Fibroblast of skin of right quadriceps (primary cell): Measurements from ENCODE around the gene GDF11.

Experiments used
- DNase-seq: peaks from one replicate; pipeline ENCODE4 v3.0.0-alpha.2; 2013

The GDF11 gene

DNA sequence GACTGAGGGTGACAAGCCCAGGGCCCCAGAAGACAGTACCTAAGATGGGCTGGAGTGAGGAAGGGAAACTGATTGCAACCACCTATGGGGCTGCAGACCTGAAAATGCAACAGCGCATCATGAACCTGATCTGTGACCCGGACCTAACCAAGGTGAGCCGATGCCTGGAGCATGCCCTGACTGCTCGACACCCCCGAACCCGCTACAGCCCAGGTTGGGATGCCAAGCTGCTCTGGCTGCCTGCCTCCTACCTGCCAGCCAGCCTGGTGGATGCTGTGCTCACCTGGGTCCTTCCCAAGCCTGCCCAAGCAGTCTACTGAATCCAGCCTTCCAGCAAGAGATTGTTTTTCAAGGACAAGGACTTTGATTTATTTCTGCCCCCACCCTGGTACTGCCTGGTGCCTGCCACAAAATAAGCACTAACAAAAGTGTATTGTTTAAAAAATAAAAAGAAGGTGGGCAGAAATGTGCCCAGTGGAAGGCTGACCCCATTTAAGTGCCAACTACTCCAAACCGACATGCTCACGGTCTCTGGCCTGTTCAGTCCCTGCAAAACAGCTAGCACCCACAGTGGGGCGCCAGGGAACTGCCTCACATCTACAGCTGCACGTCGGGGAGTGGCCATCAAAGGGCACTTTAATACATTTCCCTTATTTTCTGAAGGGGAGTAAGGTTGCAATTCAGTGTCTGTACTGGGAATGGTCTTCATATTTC is 18.5 kb upstream of the GDF11 start:
- peak; percentile 59 for DNase-seq

- no peak for DNase-seq
Observed at GRCh38 chr12:55724940-55725309, 18.0 kb upstream of the GDF11 start.

DNA sequence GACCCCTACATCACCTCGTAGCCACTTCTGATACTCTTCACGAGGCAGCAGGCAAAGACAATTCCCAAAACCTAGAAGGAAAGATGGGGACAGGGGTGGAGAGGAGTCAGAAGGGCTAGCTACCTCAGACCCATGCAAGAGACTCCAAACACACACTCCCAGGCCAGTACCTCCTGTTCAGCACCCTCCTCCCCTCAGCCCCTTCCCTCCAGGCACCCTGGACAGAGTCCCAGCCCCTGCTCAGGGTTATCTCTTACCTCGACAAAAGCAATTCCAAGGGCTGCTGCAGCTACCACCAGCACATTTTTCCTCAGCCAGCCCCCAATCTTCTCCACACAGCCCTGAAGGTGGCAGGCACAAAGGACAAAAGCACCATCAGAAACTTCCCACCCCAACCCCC is 17.4 kb upstream of the GDF11 start:
- no peak for DNase-seq

- no peak for DNase-seq
Observed at GRCh38 chr12:55726971-55727370, 16.0 kb upstream of the GDF11 start.

DNA sequence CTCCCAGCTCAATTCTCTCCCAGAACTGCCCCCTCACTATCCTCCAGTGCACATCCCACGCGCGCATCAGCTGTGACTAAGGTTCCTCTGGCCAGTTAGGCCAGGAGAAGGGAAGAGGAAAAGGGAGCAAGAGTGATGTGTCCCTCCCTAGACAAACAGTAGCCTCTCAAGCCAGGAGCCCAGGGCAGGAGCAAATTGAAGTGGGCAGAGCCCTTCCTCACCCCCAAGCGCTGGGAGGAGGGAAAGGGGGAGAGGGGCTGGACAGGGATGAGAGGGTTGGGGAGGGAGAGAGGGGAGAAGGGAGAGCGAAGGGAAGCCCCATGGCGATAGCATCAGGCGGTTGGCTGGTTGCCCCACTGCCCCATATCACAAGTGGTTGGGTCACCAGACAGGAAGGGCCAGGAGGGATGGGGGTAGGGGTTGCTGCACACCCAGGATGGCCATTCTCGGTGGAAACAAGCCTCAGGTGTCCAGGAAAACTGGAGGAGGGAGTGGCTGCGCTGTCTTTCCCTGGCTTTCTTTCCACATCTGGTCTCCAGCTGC is 15.2 kb upstream of the GDF11 start:
- DNase-seq: no peak

DNA sequence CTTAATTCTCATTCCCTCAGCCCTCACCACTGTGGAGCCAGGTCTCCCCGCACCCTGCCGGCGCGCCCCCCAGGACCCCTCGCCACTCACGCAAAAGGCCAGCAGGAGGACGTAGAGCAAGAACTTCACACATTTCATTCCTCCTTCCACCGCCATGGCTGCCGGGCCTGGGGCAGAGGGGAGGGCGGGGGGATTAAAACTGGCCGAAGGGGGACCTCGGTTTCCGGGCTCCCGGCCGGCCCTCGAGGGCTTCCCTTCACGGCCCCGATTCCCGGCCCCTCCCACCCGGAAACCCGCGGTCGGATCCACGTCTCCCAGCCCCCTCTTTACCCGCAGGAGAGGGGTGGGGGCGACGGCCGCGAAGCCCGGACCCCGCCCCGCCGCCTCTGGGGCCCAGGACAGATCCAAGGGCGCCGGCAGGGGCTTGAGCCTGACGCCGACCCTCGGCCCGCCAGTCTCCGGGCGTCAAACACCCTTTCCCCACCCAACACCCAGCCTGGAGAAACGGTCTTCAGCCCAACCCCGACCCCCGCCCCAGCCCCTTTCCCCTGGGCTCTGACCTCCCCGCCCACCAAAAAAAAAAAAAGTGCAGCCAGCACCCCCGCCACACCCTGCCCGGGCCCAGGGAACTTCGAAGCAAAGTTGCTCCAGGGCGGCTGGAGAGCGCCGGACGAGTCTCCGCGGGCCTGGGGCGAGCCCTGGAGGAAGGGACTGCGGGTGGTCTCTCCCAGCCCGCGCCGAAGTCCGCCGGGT is 14.6 kb upstream of the GDF11 start:
- peak; percentile 72 for DNase-seq

- DNase-seq: peak; percentile 95
Observed at GRCh38 chr12:55728939-55729818, 13.7 kb upstream of the GDF11 start, which contains the start of gene CD63. Gene CD63, minus strand, starts transcription at chr12:55729009. Its CDS starts 668 bp downstream, at chr12:55728341.

DNA sequence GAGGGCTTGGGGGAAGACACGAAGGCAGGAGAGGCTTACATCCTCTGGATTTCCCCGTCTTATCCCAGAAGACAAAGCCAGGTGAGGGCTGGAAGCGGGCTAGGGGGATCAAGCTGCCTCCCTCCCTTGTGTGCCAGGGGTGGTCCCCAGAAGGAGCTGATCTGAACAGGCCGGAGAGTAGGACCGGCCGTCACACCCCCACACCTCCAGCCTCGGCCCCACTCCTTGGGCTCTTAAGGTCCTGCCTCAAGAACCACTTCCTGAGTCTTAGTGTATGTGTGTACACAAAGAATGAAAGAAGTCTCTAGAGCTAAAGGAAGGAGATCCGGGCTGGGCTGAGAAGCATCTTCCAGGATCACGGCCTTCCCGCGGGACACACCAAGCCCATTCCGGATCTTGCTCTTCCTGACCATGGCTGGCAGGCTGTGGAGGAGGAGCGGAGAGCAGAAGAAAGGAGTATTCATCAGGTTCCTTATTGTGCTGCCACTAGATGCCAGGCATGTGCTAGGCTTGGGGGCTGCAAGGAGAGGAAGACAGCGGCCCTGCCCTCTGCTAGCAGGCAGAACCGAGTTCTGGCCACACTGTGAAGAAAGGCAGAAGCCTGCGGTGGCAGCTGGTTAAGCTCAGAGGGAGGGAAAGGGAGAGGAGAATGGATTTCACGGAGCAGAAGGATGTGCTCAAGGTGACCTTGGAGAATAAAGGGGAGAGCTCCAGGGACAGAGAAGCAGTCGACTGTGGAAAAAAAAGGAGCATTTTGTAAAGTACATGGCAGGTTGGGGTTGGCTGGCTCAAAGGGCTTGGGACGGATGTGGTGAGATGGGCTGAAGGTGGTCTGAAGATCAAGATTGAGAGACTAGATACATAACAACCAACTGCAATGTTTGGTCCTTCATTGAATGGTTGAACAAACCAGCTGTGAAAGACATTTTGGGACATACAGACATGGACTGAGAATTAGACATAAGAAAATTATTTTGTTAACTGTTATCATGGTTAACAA is 12.8 kb upstream of the GDF11 start:
- DNase-seq: peak; percentile 59

GRCh38 chr12:55732288-55732687 is 10.6 kb upstream of the GDF11 start:
- no peak for DNase-seq

DNA sequence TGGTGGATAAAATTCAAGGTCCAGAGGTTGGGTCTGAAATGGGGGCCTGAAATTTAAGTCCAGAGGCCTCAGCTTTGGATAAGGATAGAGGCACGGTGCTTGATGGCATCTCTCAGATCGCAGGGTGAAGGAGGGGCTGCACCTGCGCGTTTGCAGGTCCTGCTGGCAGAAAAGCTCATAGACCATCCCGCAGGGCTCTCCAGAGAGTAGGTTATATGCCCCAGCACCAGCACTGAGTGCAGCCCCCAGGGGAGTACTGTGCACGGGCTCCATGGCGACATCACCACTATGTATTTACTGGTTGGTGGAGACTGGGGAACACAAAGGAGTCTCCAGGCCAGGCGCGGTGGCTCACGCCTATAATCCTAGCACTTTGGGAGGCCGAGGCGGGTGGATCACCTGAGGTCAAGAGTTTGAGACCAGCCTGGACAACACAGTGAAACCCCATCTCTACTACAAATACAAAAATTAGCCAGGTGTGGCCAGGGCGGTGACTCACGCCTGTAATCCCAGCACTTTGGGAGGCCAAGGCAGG is 9.8 kb upstream of the GDF11 start:
- DNase-seq: no peak

- DNase-seq: no peak
Observed at GRCh38 chr12:55733858-55734257, 9.1 kb upstream of the GDF11 start.

DNA sequence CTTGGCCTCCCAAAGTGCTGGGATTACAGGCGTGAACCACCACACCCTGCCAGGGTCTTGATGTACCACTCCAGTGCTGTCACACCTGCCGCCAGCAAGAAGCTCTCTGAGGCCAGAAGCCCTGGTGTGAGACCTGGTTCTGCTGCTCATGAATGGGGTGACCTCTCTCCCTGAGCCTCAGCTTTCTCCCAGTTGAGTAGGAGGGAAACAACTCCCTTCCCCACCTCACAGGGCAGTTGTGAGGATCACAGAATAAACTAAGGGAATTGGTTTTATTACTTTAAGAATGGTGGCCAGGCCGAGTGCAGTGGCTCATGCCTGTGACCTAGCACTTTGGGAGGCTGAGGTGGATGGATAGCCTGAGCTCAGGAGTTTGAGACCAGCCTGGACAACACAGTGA is 8.3 kb upstream of the GDF11 start:
- no peak for DNase-seq

- DNase-seq: no peak
Observed at GRCh38 chr12:55736076-55736475, 6.8 kb upstream of the GDF11 start.

DNA sequence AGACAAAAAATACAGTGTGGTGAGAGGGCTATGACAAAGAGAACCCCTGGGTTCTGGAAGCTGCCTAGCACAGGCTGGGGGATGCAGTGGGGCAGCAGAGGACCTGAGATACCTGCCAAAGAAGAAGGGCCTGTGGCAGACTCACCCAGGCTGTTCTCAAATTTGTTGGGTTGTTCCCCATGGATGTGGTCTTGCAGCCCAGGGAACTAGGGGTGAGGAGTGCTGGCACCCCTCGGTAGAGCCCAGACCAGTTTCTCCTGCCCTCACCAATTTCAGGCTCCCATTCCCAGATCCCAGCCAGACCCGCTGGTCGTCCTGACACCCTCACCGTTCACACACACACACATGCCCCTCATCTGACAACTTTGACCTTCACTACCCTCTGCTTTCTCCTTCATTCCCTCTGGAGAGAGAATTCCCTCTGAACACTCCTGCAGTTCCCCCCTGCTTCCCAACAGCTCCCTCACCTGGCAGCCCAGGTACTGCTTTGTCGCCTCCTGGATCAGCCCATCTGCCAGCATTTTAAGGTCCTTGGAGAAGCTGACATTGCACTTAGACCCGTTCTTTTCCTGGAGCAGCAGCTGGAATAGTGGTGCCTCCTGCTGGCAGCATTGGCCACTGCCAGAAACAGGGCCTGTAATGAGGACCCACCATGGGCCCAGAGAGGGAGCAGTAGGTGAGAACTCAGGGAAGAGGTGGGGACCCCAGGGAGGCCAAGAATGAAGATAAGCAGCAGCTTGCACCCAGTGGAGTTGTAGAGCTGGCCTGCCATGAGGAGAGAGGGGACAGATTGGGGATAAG is 5.9 kb upstream of the GDF11 start:
- DNase-seq: peak; percentile 64

DNA sequence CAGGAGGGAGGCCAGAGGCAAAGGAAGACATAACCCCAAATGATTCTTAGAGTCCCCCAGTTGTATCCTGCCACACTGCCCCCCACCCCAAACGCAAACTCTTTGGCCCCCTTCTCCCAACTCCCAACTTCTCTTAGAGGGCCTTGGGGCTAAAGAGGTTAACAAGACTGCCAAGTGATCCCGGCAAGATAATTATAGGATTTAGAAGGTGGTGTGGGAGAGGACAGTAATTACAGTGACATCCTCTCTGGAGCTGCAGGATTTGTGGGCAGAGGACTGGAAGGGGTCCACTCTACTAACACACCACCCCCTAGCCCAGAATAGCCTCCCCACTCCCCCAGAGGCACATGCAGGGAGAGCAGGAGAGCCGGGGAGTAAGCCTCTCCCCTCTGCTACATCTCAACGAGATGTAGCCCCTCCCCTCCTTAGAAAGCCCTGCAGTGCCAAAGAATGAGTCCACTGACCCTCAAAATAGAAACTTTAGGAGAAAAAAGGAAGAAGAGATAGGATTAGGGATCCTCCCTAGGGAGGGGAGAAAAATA is 5.3 kb upstream of the GDF11 start:
- DNase-seq: no peak

- DNase-seq: peak; percentile 90
Observed at GRCh38 chr12:55738123-55739024, 4.5 kb upstream of the GDF11 start.

GRCh38 chr12:55739025-55739378 is 3.9 kb upstream of the GDF11 start:
- DNase-seq: no peak

- DNase-seq: no peak
Observed at GRCh38 chr12:55741931-55742680, 816 bp upstream of the GDF11 start.
